Gastroesophageal sphincter (tissue), 3 donors: Measurements from ENCODE around the gene RGS5.

Experiments
- EP300 ChIP-seq: sonication (generic); formaldehyde crosslinking; IDR thresholded peaks from one replicate; pipeline ENCODE4 v1.6.1; 2017; ENCODE audit warnings: antibody characterized with exemption, mild to moderate bottlenecking
- TF ChIP-seq, protein P1 (sequence below), 4 experiments: fragments of 200-600 bp in 2 of 4; fragments of 450-650 bp in 2 of 4; sonication (generic) in 1 of 4; IDR thresholded peaks; one replicate each; pipeline ENCODE4 v1.5.1; 2017 to 2019; ENCODE audit warnings: antibody characterized with exemption in 4 of 4, mild to moderate bottlenecking in 2 of 4, moderate library complexity in 2 of 4

DNA sequence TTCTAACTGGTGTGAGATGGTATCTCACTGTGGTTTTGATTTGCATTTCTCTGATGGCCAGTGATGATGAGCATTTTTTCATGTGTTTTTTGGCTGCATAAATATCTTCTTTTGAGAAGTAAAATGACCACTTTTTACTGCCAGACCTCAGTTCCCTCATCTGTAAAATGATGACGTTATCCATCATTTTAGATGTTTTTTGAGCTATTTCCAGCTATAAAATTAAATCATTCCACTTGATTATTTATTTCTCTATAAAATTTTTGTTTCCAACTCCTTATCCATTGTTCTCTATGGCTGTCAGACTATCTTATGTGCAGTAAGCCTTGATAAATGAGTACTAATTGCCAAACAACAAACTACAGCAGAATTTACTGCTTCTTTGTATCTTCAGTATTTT, 33.2 kb downstream of the RGS5 start:
- no peak for TF ChIP-seq EP300
- TF ChIP-seq, protein P1, sequence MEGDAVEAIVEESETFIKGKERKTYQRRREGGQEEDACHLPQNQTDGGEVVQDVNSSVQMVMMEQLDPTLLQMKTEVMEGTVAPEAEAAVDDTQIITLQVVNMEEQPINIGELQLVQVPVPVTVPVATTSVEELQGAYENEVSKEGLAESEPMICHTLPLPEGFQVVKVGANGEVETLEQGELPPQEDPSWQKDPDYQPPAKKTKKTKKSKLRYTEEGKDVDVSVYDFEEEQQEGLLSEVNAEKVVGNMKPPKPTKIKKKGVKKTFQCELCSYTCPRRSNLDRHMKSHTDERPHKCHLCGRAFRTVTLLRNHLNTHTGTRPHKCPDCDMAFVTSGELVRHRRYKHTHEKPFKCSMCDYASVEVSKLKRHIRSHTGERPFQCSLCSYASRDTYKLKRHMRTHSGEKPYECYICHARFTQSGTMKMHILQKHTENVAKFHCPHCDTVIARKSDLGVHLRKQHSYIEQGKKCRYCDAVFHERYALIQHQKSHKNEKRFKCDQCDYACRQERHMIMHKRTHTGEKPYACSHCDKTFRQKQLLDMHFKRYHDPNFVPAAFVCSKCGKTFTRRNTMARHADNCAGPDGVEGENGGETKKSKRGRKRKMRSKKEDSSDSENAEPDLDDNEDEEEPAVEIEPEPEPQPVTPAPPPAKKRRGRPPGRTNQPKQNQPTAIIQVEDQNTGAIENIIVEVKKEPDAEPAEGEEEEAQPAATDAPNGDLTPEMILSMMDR (IDR thresholded peaks at IDR 0.05), result no peak
